ENCODE data around the gene HMOX1.
"Not testable (repeated sequence)": the region's sequence is repeated elsewhere in the genome, so short reads cannot be mapped to it uniquely, and the experiment has no call there.

HMOX1 gene

GRCh38 chr22:35350539-35351503, 30.1 kb upstream of the HMOX1 start:
- DNase-seq (ENCODE audit: low read depth), result peak; percentile 65

DNA sequence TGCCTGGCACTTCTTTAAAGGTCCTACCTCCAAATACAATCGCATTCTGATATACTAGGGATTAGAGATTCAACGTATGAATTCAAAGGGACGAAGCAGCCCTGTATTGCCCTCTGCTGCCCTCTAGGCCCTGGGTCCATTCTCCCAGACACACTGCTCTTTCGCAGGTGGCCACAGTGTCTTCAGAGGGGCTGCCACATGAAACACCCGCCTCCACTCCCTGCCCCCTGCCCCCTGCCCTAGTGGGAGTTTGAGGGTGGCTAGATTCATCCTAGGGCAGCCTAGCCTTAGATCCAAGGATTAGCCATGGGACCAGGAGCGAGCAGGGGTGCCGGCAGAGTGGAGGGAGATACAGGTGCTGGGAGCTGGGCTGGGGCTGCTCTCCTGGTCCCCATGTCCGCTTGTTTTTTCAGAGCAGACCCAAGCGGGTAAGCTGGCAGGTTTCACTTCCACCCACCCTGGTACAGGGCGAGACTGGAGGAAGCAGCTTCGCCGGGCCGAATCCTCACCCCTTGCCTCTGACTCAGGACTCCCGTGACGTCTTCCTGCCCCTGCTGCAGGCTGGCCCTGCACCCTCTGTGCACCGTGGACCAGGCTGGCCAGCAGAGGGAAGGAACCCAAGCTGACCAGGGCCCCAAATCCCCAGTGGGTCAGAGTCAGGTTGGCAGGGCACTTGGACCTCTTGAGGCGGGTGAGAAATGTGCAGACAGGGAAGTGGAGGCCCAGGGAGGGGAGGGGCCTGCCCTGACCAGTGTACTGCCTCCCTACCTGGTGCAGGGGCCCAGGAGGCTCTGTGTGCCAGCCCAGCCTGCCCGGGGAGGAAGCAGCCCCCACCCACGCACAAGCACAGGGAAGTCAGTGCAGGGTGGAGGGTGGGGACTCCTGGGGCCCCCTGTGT, 28.4 kb upstream of the HMOX1 start:
- no peak for DNase-seq (ENCODE audit: low read depth)

DNA sequence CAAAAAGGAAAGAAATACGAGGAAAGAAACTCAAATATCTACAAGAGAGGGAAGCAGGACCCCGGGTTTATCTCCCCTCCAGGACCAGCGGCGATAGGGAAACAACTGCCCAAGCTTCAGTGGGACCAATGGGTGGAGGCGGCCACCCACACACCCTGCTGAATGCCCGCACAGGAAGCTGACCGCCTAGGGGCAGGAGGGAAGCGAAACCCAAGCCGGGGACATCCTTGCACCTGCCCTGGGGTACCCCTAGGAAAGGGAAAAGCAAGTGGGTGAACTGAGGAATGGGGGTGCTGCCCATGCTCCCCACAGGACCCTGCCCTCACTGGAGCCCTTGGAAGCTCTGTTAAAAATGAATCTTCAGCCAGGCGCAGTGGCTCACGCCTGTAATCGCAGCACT, 27.6 kb upstream of the HMOX1 start:
- DNase-seq (ENCODE audit: low read depth), result no peak

GRCh38 chr22:35354068-35354467, 26.8 kb upstream of the HMOX1 start:
- DNase-seq (ENCODE audit: low read depth), result no peak

DNA sequence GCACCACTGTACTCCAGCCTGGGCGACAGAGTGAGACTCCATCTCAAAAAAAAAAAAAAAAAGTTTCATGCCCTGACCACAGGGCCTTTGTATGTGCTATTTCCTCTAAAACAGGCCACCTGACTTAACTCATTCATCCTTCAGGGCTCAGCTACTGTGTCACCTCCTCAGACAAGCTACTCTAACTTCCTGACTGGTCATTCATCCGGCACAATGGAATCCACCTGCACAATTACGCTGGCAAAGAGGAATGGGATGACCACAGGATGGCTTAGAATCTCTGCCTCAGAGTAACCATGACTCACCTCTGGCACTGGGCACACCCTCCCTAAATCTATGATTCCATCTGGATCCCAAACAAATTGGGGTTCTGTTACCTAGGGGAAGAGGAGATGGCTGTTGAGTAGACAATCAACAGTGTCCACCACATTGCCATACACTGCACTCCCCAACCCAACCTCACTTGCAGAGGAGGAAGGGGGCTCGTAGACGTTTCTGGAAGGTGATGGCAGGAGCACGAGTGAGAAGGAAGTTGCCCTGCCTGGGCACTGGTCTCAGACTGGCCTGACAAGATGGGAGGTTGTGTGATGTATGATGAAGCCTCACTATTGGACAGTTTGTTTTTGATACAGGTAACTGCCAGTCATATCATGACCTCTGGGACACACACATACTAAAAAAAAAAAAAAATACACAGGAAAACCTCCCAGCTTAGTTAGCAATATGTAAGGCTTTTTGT, 22.8 kb upstream of the HMOX1 start:
- DNase-seq (ENCODE audit: low read depth), result no peak

DNA sequence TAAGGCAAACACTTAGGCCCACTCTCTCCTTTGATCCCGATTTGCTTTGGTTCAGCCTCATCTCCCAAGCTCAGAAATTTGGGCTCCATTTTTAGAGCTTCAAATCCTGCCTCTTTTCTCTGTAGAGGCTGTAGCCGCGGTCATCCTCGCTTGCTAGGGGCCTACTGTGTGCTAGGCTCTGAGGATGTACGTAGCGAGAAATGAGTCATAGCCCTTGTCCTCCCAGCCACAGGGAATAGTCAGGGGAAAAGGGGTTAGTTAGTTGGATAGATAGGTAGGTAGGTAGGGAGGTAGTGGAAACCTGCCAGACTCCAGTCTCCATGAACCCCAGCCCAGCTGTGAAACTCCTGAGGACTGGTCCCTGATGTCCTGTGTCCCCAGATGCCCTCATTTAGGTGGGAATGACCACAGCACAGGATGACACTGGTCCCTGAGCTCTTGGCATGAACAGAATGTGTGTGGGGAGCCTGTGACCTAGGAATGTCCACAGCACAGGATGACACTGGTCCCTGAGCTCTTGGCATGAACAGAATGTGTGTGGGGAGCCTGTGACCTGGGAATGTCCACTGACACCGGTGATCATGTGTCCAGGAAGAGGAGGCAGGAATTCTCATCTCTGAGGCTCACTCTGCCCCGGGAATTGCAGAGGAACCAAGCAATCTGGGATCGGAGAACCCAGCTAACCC, 21.4 kb upstream of the HMOX1 start:
- no peak for DNase-seq (ENCODE audit: low read depth)

DNA sequence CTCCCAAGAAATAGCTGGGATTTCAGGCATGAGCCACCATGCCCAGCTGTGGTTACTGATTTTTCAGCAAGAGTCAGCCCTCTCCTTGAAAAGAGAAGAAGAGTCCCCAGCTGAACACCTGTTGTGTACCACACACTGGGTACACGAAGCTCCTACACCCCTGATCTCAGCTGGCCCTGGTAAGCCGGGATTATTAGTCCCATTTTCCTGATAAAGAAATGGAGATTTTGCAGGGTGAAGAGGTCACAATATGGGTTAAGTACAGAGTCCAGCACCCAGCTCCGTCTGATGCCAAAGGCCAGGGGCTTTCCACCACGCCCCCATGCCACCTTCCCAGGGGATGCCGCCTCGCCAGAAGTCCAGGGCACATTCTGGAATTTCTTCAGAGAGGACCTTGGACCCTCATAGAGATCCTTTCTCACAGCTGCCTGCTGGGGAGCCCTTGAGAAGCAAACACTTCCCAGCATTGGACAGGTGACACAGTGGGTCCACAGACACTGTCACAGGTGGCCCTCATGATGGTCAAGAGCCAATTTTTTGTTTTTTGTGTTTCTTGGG, 19.8 kb upstream of the HMOX1 start:
- DNase-seq (ENCODE audit: low read depth), result no peak

DNA sequence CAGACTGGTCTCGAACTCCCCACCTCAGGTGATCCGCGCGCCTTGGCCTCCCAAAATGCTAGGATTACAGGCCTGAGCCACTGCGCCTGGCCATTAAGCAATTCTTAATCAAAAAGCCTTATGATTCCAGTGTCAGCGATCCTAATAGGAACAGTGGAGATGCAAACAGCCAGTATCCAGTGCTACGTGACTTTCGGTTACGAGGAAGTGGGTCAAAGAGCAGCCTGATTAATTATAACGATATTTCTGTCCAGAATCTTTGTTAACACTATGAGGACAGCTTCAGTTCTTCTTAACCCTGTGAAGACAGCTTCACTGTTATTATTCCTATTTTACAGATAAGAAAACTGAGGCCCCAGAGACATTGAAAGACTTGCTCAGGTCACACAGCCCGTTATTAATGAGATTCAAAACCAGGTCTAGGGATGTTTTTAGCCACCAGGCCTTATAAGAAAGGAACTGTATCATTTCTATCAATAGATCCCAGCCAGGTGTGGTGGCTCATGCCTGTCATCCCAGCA, 17.3 kb upstream of the HMOX1 start:
- no peak for DNase-seq (ENCODE audit: low read depth)

DNA sequence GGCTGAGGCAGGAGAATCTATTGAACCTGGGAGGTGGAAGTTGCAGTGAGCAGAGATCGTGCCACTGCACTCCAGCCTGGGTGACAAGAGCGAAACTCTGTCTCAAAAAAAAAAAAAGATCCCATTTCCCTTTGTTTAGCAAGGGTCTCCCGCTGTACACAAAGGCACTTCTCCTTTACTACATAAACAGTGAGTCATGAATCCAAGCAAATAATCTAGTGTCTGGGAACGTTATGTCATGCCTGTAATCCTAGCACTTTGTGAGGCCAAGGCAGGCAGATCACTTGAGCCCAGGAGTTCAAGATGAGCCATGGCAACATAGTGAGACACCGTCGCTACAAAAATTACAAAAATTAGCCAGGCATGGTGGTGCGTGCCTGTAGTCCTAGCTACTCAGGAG, 16.7 kb upstream of the HMOX1 start:
- not testable (repeated sequence) for DNase-seq (ENCODE audit: low read depth)

DNA sequence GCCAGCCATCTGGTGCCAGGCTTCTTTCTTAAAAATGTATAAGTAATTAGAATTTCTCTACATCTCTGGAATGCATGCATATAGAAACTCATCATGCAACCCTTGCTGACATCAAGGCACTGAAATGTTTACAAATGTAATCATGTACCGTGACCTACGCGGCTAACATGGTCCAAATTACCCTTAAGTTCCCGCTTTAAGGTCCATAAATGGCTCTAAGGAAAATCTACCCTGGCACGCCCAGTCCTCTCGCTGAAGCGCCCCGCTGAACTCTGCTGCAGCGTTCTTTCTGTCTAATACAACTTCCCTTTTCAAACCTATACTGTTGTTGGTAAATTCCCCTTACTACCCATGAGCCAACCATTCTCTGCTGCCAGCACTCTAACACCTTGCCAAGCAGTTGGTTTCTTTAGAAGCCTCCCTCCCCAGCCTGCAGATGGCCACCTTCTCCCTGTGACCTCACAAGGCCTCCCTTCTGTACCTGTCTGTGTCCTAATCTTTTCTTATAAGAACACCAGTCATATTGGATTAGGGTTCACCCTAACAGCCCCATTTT, 13.5 kb upstream of the HMOX1 start:
- DNase-seq (ENCODE audit: low read depth), result no peak

- DNase-seq (ENCODE audit: low read depth), result no peak
These were observed 12.5 kb upstream of the HMOX1 start for GRCh38 chr22:35368386-35368785.

DNA sequence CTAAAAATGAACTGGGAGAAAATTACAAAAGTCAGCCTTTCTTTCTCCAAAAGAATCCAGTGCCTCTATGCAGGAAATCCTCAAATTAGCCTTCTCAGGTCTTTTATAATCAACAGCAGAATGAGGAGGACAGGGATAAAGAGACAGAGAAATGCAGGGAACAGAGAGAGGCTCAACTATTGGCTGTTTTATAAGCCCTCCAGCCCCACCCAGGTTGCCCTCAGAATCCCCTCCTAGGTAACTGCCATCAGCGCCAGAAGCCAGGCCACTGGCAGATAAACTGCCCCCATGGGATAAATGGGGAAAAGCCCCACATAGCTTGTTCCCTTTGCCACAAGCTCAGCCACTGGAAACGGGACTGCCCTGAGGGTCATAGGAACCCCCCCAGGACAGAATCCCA, 10.9 kb upstream of the HMOX1 start:
- DNase-seq (ENCODE audit: low read depth), result no peak

DNA sequence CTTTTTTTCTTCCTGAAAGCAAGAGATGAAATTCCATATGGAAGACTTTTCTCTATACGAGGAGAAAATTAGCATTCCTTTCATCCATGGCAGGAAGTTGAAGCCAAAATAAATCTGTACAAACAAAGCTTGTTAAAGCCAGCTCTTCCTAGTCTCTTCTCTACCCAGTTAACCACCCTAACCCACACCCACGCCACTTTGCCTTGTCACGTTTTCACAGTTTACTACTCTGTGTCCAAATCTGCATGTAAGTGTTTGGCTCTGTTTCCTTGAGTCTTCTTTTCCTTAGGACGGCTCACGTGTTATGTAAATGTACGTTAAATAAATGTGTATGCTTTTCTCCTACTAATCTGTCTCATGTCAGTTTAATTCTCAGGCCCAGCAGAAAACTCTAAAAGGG, 7.1 kb upstream of the HMOX1 start:
- DNase-seq (ENCODE audit: low read depth), result no peak

DNA sequence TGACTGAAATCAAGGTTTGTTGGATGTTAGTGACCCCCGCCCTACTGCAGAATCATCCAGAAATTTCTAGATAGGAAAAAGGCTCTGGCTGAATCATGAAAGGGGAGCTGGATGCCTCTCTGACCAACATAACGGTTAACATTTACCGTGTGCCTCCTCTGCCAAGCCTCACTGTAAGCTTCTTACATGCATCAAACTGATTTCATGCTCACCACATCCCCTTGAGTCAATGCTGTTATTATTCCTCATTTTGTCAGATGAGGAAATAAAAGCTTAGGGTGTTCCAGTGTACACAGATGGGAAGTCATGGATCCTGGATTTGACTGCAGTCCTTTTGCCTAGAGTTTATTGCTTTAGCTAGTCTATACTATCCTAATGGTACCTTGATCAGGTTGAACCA, 5.9 kb upstream of the HMOX1 start:
- no peak for DNase-seq (ENCODE audit: low read depth)

DNA sequence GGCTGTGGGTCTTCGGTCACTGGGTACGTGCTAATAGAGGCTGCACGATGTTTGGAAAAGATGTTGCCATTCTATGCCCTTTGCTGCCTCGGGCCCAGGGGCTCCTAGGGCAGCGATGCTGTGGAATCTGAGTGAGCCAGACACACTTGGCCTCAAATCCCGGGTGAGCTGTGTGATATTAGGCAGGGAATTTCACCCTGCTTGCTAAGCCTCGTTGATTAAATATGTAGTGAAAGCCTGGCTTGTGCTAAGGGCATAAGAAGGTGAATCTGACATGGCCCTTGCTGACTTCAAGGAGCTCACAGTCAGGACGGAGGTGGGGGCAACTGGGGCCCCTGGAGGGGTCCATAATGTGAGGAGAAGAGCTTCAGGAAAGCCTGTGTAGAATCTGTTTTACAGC, 5.4 kb upstream of the HMOX1 start:
- no peak for DNase-seq (ENCODE audit: low read depth)

- DNase-seq (ENCODE audit: low read depth), result peak; percentile 93
These were observed 4.0 kb upstream of the HMOX1 start for GRCh38 chr22:35376728-35377472.

- no peak for DNase-seq (ENCODE audit: low read depth)
These were observed 3.2 kb upstream of the HMOX1 start for GRCh38 chr22:35377735-35378134.

DNA sequence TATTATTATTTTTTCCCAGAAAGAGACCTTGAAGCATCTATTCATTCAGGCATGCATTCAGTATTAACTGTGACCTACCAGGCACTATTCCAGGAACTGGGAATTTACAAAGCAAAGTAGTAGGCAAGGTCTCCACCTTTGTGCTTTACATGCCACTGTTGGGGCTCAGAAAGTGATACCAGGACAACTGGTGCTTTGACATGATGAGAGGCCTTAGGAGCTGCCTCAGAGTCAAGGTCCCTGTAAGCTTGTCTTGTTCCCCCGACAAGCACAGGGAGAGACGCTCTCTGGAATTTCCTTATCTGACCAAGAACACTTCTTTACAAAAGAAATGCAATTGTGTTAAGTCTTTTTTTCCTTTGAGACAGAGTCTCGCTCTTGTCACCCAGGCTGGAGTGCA, 2.3 kb upstream of the HMOX1 start:
- DNase-seq (ENCODE audit: low read depth), result no peak

DNA sequence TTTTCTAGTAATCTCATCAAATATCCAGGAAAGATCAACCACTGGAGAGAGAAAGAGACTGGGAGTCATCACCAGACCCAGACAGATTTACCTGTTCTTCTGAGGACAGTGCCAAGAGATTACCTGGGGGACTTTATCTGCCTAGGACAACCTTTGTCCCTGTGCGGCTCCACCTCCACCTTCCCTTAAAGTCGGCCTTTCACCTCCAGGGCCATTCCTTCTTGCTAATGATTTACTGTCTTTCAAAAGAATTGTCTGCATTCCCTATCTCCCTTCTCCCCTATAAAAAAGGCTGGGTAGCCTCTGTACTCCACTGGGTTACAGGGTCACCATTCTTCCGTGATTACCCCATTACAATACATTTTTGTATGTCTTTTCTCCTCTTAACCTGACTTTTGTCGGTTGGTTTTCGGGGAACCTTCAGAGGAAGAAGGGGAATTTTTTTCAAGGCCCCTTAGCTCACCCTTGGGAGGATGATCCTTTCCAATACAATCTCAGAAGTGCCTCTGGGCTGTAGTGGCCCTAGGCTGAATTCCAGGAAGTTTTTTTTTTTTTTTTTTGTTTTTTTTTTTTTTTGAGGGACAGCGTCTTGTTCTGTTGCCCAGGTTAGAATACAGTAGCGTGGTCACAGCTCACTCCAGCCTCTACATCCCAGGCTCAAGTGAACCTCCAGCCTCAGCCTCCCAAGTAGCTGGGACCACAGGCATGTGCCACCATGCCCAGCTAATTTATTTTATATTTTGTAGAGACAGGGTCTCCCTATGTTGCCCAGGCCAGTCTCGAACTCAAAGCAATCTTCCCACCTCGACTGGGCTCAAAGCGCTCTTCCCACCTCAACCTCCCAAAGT, 1.5 kb upstream of the HMOX1 start:
- DNase-seq (ENCODE audit: low read depth), result no peak
